Measurements from ENCODE around the gene NFKBIA.

- TF ChIP-seq, protein P1, sequence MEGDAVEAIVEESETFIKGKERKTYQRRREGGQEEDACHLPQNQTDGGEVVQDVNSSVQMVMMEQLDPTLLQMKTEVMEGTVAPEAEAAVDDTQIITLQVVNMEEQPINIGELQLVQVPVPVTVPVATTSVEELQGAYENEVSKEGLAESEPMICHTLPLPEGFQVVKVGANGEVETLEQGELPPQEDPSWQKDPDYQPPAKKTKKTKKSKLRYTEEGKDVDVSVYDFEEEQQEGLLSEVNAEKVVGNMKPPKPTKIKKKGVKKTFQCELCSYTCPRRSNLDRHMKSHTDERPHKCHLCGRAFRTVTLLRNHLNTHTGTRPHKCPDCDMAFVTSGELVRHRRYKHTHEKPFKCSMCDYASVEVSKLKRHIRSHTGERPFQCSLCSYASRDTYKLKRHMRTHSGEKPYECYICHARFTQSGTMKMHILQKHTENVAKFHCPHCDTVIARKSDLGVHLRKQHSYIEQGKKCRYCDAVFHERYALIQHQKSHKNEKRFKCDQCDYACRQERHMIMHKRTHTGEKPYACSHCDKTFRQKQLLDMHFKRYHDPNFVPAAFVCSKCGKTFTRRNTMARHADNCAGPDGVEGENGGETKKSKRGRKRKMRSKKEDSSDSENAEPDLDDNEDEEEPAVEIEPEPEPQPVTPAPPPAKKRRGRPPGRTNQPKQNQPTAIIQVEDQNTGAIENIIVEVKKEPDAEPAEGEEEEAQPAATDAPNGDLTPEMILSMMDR (conservative IDR thresholded peaks at IDR 0.05 in 1 of 2, IDR thresholded peaks at IDR 0.05 in 1 of 2; ENCODE audit: low read depth in 1 of 2, low read length in 2 of 2) = no peak
- TF ChIP-seq EZH2 (IDR thresholded peaks at IDR 0.05; ENCODE audit: low read length, missing control alignments) = no peak
Measured at GRCh38 chr14:35388656-35389314, 15.8 kb downstream of the NFKBIA start.

Measured in fibroblast of lung (primary cell).